Vagina (tissue), 2 donors: ENCODE data around the gene UGT1A6. TPM values are rescaled to one million over a fixed set of nuclear protein-coding genes. Genes with fewer than 3 reads are reported as not detected.
A peak's percentile ranks its signal among the peaks of the same experiment; 100 is the strongest.

Source experiments
- DNase-seq, 2 donors: peaks; one replicate each; pipeline ENCODE4 v3.0.0-alpha.2; 2017; ENCODE audit errors: extremely low spot score in 2 of 2
- H3K27ac ChIP-seq: fragments of 200-600 bp; sonication (generic); one replicate; pipeline ENCODE4 v1.5.1; 2019
- H3K27me3 ChIP-seq: fragments of 200-600 bp; sonication (generic); one replicate; pipeline ENCODE4 v1.5.1; 2019
- H3K36me3 ChIP-seq, 2 donors: fragments of 200-600 bp; sonication (generic); one replicate each; pipeline ENCODE4 v1.5.1; 2017 to 2019
- H3K4me1 ChIP-seq: fragments of 200-600 bp; sonication (generic); one replicate; pipeline ENCODE4 v1.5.1; 2019
- H3K4me3 ChIP-seq, 2 donors: fragments of 200-600 bp; sonication (generic); 1 replicate in 1 of 2; 2 replicates in 1 of 2; pipeline ENCODE4 v1.5.1; 2016 to 2019
- H3K9me3 ChIP-seq: fragments of 200-600 bp; sonication (generic); one replicate; pipeline ENCODE4 v1.5.1; 2019
- POLR2A ChIP-seq, 2 donors: fragments of 450-650 bp; IDR thresholded peaks; one replicate each; pipeline ENCODE4 v1.6.1; 2017; ENCODE audit warnings: antibody characterized with exemption in 2 of 2, mild to moderate bottlenecking in 2 of 2, moderate library complexity in 2 of 2
- POLR2AphosphoS5 ChIP-seq, 2 donors: sonication (generic); formaldehyde crosslinking; IDR thresholded peaks; one replicate each; pipeline ENCODE4 v1.9.0; 2017; ENCODE audit warnings: antibody characterized with exemption in 2 of 2, mild to moderate bottlenecking in 2 of 2, low read depth in 1 of 2; ENCODE audit not compliant: insufficient read depth in 1 of 2
- intact Hi-C: fragments of 100-400 bp; cut with DNase I; formaldehyde crosslinking; loops from one replicate; pipeline ENCODE4 v1.15.1; 2023
- total RNA-seq: library from RNA; depleted of rRNA; stranded (reverse); fragments of >200 nt; gene quantifications from one replicate; pipeline ENCODE4 v1.2.3, GENCODE V29; 2016
- TF ChIP-seq, protein P1 (sequence below), 3 experiments: fragments of 450-650 bp in 2 of 3; fragments of 200-600 bp in 1 of 3; sonication (generic) in 1 of 3; IDR thresholded peaks; one replicate each; pipeline ENCODE4 v1.5.1; 2017 to 2019; ENCODE audit warnings: antibody characterized with exemption in 3 of 3, mild to moderate bottlenecking in 2 of 3, moderate library complexity in 2 of 3

Gene UGT1A6
- total RNA-seq, 1 donor from 2014 or later: 14.0 TPM

DNA sequence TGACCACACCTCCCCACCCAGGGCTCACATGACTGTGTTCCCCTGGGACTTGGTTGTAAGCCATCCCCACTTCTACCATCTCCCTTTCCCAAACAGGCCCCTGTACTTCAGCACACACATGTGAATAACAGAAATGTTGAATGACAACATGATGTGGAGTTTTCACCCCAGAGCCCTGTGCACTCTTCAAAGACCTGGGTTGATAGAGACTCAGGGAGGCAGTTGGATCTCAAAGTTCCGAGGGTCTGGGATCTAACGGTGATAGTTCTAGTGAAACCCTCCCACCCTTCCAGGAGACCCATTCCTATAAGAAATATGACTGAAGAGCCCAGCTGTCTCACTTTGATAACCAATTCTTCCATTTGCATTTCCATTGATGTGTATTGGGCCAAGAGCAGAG, 85.3 kb downstream of the UGT1A6 start, which contains the start of gene MROH2A:
TSS of gene MROH2A (plus strand) at position 301 of the 400 bp plus-strand sequence. CDS start 1,029 bp downstream, outside the sequence.
- no peaks in the 10 kb centered on the region for H3K36me3 ChIP-seq
- no peaks in the 10 kb centered on the region for H3K9me3 ChIP-seq
- TF ChIP-seq, protein P1, sequence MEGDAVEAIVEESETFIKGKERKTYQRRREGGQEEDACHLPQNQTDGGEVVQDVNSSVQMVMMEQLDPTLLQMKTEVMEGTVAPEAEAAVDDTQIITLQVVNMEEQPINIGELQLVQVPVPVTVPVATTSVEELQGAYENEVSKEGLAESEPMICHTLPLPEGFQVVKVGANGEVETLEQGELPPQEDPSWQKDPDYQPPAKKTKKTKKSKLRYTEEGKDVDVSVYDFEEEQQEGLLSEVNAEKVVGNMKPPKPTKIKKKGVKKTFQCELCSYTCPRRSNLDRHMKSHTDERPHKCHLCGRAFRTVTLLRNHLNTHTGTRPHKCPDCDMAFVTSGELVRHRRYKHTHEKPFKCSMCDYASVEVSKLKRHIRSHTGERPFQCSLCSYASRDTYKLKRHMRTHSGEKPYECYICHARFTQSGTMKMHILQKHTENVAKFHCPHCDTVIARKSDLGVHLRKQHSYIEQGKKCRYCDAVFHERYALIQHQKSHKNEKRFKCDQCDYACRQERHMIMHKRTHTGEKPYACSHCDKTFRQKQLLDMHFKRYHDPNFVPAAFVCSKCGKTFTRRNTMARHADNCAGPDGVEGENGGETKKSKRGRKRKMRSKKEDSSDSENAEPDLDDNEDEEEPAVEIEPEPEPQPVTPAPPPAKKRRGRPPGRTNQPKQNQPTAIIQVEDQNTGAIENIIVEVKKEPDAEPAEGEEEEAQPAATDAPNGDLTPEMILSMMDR (IDR thresholded peaks at IDR 0.05): no peak
- TF ChIP-seq POLR2A (IDR thresholded peaks at IDR 0.05) (no peak), POLR2AphosphoS5 (IDR thresholded peaks at IDR 0.05; ENCODE audit: insufficient read depth in 1 of 2, low read depth in 1 of 2) (no peak)
- no peaks in the 10 kb centered on the region for H3K27me3 ChIP-seq
- no peak for DNase-seq
- H3K27ac ChIP-seq: no peak within 1 kb of the TSS
- intact Hi-C loops: no loop called here
- H3K4me1 ChIP-seq: no peaks in the 10 kb centered on the region
- H3K4me3 ChIP-seq: no peak within 1 kb of the TSS

DNA sequence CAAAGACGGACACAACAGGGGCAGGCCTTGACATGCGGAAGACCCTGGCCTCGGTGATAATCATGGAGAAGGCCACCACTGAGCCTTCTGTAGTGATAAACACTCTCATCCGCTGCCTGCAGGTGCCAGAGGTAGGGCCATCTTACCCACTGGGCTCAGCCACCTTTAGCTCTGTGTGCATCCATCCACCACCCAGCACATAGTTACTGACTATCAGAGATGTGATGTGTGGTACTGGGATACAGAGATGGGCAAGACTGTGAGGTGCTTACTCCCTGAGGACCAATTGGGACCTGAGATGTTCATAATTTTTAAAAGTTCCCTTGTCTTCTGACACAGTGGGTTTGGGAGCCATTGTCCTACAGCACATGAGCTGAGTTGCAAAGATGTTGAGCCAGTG, 87.0 kb downstream of the UGT1A6 start:
- no peaks in the 10 kb centered on the region for H3K27me3 ChIP-seq
- TF ChIP-seq POLR2A (IDR thresholded peaks at IDR 0.05) (no peak), POLR2AphosphoS5 (IDR thresholded peaks at IDR 0.05; ENCODE audit: insufficient read depth in 1 of 2, low read depth in 1 of 2) (no peak)
- TF ChIP-seq, protein P1 (IDR thresholded peaks at IDR 0.05): no peak
- H3K4me1 ChIP-seq: no peaks in the 10 kb centered on the region
- no peak overlapping the region for H3K4me3 ChIP-seq
- no peaks in the 10 kb centered on the region for H3K9me3 ChIP-seq
- no peak overlapping the region for H3K27ac ChIP-seq
- no peak for DNase-seq
- no peaks in the 10 kb centered on the region for H3K36me3 ChIP-seq
- intact Hi-C loops: no loop called here

DNA sequence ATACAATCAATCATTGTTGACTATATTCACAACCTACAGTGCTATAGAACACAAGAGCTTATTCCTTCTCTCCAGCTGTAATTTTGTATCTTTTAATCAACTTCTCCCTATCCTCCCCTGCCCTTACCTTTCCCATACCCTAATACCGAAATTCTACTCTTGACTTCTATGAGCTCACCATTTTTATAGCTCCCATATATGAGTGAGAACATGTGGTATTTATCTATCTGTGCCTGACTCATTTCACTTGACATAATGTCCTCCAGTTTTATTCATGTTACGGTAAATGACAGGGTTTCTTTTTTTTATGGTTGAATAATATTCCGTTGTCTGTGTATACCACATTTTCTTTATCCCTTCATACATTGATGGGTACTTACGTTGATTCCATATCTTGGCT, 88.1 kb downstream of the UGT1A6 start:
- no peak for DNase-seq
- intact Hi-C loops: no loop called here
- TF ChIP-seq, protein P1 (IDR thresholded peaks at IDR 0.05): no peak
- no peak for TF ChIP-seq POLR2AphosphoS5 (IDR thresholded peaks at IDR 0.05; ENCODE audit: insufficient read depth in 1 of 2, low read depth in 1 of 2)
- TF ChIP-seq POLR2A (IDR thresholded peaks at IDR 0.05): no peak
- H3K27ac ChIP-seq: no peak overlapping the region
- no peak overlapping the region for H3K4me3 ChIP-seq
- no peaks in the 10 kb centered on the region for H3K9me3 ChIP-seq
- no peaks in the 10 kb centered on the region for H3K4me1 ChIP-seq
- no peaks in the 10 kb centered on the region for H3K27me3 ChIP-seq
- H3K36me3 ChIP-seq: no peaks in the 10 kb centered on the region

DNA sequence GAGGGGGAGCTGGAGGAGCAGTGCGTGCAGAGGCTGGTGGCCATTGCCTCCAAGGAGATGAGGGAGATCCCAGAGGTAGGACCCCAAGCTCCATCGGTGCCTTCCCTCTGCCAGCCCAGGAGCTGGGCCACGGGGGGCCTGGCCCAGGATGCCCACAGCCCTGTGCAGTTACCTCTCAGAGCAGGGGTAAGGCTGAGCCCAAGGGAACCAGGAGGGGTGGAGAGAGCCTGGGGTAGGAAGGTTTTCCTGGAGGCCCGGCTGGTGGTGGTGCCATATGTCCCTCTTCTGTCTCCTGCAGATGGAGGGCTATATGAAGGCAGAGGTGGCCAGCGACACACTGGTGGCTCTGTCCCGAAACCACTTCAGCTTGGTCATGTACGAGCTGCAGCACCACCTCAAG, 96.9 kb downstream of the UGT1A6 start:
- no peak for TF ChIP-seq POLR2AphosphoS5 (IDR thresholded peaks at IDR 0.05; ENCODE audit: insufficient read depth in 1 of 2, low read depth in 1 of 2)
- no peak for TF ChIP-seq POLR2A (IDR thresholded peaks at IDR 0.05)
- TF ChIP-seq, protein P1 (IDR thresholded peaks at IDR 0.05): no peak
- no peaks in the 10 kb centered on the region for H3K4me1 ChIP-seq
- intact Hi-C loops: no loop called here
- no peak overlapping the region for H3K4me3 ChIP-seq
- H3K27me3 ChIP-seq: no peaks in the 10 kb centered on the region
- no peaks in the 10 kb centered on the region for H3K9me3 ChIP-seq
- DNase-seq: peak in 1 of 2 donors; percentile 76
- H3K36me3 ChIP-seq: no peaks in the 10 kb centered on the region
- no peak overlapping the region for H3K27ac ChIP-seq

DNA sequence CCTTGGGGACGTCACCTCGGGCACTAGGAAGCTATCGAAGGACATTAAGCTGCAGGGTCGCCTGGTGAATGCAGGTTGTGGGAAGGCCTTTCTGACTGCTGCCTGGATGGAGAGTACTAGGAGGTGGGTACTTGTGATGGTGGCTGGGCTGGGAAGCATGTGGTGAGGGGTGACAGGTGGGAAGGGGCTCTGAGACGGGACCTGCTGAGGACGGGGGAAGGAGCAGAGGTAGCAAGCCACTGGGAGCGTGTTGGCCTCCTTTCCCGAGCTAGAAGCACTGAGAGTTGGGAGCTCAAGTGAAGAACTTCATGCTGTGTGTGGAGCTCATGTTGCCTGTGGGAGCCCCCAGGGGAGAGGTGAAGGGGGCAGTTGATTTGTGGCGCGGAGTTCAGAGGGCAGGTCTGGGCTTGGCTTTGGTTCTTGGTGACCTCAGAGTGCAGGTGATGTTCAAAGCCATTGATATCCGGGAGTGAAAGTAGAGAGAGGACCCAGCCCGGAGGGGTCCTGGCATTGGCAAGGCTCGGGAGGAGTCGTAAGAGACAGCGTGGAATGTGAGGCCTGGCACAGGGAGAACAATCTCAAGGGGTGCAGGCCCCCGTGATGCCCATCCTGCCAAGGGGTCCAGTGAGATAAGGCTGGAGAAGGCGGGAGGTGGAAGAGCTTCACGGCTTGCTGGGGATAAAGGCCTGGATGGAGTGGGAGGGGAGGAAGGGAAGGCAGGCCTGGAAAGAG, 98.6 kb downstream of the UGT1A6 start:
- Histone ChIP-seq H3K9me3 (no peaks in the 10 kb centered on the region), H3K36me3 (no peaks in the 10 kb centered on the region), H3K27ac (no peak overlapping the region), H3K4me3 (no peak overlapping the region), H3K4me1 (no peaks in the 10 kb centered on the region), H3K27me3 (no peaks in the 10 kb centered on the region)
- intact Hi-C loops: no loop called here
- TF ChIP-seq POLR2A (IDR thresholded peaks at IDR 0.05): no peak
- no peak for TF ChIP-seq POLR2AphosphoS5 (IDR thresholded peaks at IDR 0.05; ENCODE audit: insufficient read depth in 1 of 2, low read depth in 1 of 2)
- TF ChIP-seq, protein P1 (IDR thresholded peaks at IDR 0.05): no peak
- peak in 1 of 2 donors; percentile 71 for DNase-seq
